ENCODE measurements around the gene WNT4.

GRCh38 chr1:22166439-22166838 is 23.5 kb upstream of the WNT4 start:
- TF ChIP-seq POLR2A (IDR thresholded peaks at IDR 0.05) (no peak), CTCF (IDR thresholded peaks at IDR 0.05) (no peak)

Data from heart left ventricle (tissue), 13 donors.